Tibial nerve (tissue), 4 donors: ENCODE results near the gene EMB.

Experiments used
- CTCF ChIP-seq, 5 experiments: fragments of 200-600 bp in 3 of 5; fragments of 450-650 bp in 2 of 5; sonication (generic) in 3 of 5; IDR thresholded peaks; one replicate each; pipeline ENCODE4 v1.5.1; 2016 to 2019; ENCODE audit warnings: antibody characterized with exemption in 5 of 5, mild to moderate bottlenecking in 3 of 5, moderate library complexity in 2 of 5
- EP300 ChIP-seq, 2 donors: sonication (generic); formaldehyde crosslinking; IDR thresholded peaks; one replicate each; pipeline ENCODE4 v1.6.1; 2017; ENCODE audit warnings: antibody characterized with exemption in 2 of 2, mild to moderate bottlenecking in 1 of 2

GRCh38 chr5:50352382-50352781 lies 88.7 kb downstream of the EMB start:
- no peak for TF ChIP-seq CTCF (IDR thresholded peaks at IDR 0.05)
- TF ChIP-seq EP300 (IDR thresholded peaks at IDR 0.05), result no peak
